ENCODE data around the gene OBSL1. TPM values are rescaled to one million over a fixed set of nuclear protein-coding genes. Genes with fewer than 3 reads are reported as not detected.
A peak's percentile ranks its signal among the peaks of the same experiment; 100 is the strongest.

OBSL1 gene
- total RNA-seq, 6 donors from 2014 or later = 38.2 to 303 (median 67.4) TPM

DNA sequence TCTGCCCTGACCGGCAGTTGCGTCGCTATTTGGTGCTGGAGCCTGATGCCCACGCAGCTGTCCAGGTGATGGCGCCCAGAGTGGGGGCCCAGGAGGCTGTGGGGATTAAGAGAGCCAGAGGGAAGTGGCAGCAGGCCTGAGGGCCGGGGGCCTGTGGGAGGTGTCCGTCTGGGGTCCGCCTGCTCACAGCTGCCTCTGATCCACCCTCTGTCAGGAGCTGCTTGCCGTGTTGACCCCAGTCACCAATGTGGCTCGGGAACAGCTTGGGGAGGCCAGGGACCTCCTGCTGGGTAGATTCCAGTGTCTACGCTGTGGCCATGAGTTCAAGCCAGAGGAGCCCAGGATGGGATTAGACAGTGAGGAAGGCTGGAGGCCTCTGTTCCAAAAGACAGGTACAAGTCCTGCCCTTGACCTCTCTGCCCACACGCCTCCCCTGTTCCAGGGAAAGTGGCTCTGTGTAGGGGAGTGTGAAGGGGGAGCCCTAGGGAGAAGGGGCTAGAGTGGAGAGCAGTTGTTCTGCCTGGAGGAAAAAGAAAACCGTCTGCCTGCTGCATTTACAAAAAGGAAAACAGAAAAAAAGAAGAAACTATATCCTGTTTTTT lies 37.9 kb upstream of the OBSL1 start:
- Histone ChIP-seq H3K27me3 (no peaks in the 10 kb centered on the region), H3K4me3 (no peak overlapping the region), H3K9me3 (no peaks in the 10 kb centered on the region), H3K36me3 (peaks cover 0 to 79% (median 58%) of the 10 kb centered on the region in 4 donors), H3K27ac (peak overlapping the region in 1 of 4 donors; percentile 15), H3K4me1 (no peaks in the 10 kb centered on the region)
- no peak for ATAC-seq (ENCODE audit: low FRiP score in 2 of 2)
- 88 to 91% methylated on average over 8 to 13 of the region's 13 CpGs for WGBS, 2 donors
- DNase-seq = peak in 1 of 2 donors; percentile 67
- TF ChIP-seq EP300 (IDR thresholded peaks at IDR 0.05) = no peak
- TF ChIP-seq, protein P1, sequence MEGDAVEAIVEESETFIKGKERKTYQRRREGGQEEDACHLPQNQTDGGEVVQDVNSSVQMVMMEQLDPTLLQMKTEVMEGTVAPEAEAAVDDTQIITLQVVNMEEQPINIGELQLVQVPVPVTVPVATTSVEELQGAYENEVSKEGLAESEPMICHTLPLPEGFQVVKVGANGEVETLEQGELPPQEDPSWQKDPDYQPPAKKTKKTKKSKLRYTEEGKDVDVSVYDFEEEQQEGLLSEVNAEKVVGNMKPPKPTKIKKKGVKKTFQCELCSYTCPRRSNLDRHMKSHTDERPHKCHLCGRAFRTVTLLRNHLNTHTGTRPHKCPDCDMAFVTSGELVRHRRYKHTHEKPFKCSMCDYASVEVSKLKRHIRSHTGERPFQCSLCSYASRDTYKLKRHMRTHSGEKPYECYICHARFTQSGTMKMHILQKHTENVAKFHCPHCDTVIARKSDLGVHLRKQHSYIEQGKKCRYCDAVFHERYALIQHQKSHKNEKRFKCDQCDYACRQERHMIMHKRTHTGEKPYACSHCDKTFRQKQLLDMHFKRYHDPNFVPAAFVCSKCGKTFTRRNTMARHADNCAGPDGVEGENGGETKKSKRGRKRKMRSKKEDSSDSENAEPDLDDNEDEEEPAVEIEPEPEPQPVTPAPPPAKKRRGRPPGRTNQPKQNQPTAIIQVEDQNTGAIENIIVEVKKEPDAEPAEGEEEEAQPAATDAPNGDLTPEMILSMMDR (IDR thresholded peaks at IDR 0.05) = no peak
- no peak for TF ChIP-seq POLR2A (IDR thresholded peaks at IDR 0.05)
- no peak for TF ChIP-seq POLR2AphosphoS5 (IDR thresholded peaks at IDR 0.05)

DNA sequence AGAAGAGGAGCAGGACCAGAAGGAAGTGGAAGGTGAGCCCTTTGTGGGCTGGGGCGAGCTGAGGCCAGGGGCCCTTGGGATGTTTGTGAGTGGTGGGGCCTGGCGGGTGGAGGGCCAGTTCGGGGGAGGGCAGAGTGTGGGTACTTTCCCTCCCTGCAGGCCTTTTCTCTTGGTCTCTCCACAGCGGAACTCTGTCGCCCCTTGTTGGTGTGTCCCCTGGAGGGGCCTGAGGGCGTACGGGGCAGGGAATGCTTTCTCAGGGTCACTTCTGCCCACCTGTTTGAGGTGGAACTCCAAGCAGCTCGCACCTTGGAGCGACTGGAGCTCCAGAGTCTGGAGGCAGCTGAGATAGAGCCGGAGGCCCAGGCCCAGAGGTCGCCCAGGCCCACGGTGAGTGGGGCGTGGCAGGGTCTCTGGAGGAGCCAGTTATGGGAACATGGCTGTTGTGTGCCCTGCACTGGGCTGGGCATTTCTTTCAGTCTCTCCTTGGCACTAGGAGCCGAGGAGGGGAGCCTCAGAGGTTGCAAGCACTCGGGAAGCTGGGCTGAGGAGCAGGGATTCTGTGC lies 37.1 kb upstream of the OBSL1 start:
- Histone ChIP-seq H3K27ac (no peak overlapping the region), H3K4me3 (no peak overlapping the region), H3K9me3 (no peaks in the 10 kb centered on the region), H3K36me3 (peaks cover 0 to 79% (median 58%) of the 10 kb centered on the region in 4 donors), H3K4me1 (no peaks in the 10 kb centered on the region), H3K27me3 (no peaks in the 10 kb centered on the region)
- TF ChIP-seq EP300 (IDR thresholded peaks at IDR 0.05) = no peak
- TF ChIP-seq, protein P1 (IDR thresholded peaks at IDR 0.05) = no peak
- TF ChIP-seq POLR2A (IDR thresholded peaks at IDR 0.05) = no peak
- TF ChIP-seq POLR2AphosphoS5 (IDR thresholded peaks at IDR 0.05) = no peak
- DNase-seq (peak in 1 of 2 donors; percentile 58), ATAC-seq (ENCODE audit: low FRiP score in 2 of 2) (no peak)
- 83 to 90% methylated on average over 4 to 14 of the region's 15 CpGs for WGBS, 2 donors

DNA sequence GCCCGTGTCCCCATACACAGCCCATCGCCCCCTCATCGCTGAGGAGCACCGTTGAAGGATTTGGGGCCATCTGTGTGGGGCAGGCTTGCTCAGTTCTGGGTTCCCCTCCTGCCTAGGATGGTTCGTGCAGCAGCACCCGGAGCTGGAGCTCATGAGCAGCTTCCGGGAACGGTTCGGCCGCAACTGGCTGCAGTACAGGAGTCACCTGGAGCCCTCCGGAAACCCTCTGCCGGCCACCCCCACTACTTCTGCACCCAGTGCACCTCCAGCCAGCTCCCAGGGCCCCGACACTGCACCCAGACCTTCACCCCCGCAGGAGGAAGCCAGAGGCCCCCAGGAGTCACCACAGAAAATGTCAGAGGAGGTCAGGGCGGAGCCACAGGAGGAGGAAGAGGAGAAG lies 36.6 kb upstream of the OBSL1 start:
- Histone ChIP-seq H3K9me3 (no peaks in the 10 kb centered on the region), H3K4me3 (no peak overlapping the region), H3K27me3 (no peaks in the 10 kb centered on the region), H3K36me3 (peaks cover 0 to 83% (median 59%) of the 10 kb centered on the region in 4 donors), H3K4me1 (no peaks in the 10 kb centered on the region), H3K27ac (no peak overlapping the region)
- TF ChIP-seq POLR2A (IDR thresholded peaks at IDR 0.05) = no peak
- TF ChIP-seq POLR2AphosphoS5 (IDR thresholded peaks at IDR 0.05) = no peak
- WGBS, 2 donors = 69 to 97% methylated on average over 5 to 15 of the region's 15 CpGs
- DNase-seq = peak in 1 of 2 donors; percentile 62
- no peak for ATAC-seq (ENCODE audit: low FRiP score in 2 of 2)

DNA sequence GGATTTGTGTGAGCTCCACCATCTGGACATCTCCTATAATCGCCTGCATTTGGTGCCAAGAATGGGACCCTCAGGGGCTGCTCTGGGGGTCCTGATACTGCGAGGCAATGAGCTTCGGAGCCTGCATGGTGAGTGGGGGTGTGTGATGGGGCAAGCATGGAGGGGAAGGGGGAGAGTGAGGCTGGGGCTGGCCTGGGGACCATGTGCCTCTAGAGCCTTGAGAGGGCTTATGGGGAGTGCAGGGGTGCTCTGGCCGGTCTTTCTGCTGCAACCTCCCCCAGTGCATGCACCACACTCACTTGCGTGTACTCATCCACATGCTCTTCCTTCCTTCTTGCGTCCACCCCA lies 34.2 kb upstream of the OBSL1 start:
- WGBS, 2 donors = 92 to 96% methylated on average over 6 of the region's 6 CpGs
- DNase-seq = no peak

DNA sequence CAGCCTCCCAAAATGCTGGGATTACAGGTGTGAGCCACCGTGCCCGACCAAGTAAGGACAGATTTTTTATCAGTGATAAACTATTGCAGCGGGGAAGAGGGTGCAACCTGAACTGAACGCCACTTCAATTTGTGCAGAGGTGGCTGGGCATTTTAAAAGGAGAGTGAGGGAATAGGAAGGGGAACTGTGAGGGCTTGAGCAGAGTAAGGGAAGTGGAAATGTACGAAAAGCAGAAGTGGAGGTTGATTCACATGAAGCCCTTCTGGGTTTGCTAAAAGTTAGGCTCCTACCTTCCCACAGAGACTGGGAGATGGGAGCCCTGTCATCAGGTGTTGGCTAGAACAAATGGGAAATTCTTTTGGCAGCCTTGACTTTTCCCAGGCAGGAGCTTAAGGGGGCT lies 32.4 kb upstream of the OBSL1 start:
- TF ChIP-seq, protein P1 (IDR thresholded peaks at IDR 0.05) = no peak
- TF ChIP-seq POLR2AphosphoS5 (IDR thresholded peaks at IDR 0.05) = no peak
- no peak for TF ChIP-seq EP300 (IDR thresholded peaks at IDR 0.05)
- TF ChIP-seq POLR2A (IDR thresholded peaks at IDR 0.05) = no peak
- 53 to 74% methylated on average over 5 of the region's 5 CpGs for WGBS, 2 donors
- peak in 1 of 2 donors; percentile 51 for ATAC-seq (ENCODE audit: low FRiP score in 2 of 2)
- H3K4me1 ChIP-seq = peaks cover 0 to 4% (median under 1%) of the 10 kb centered on the region in 4 donors
- H3K4me3 ChIP-seq = no peak overlapping the region
- no peak for DNase-seq
- no peaks in the 10 kb centered on the region for H3K9me3 ChIP-seq
- H3K36me3 ChIP-seq = peaks cover 9 to 70% (median 57%) of the 10 kb centered on the region in 4 donors
- H3K27ac ChIP-seq = no peak overlapping the region
- H3K27me3 ChIP-seq = no peaks in the 10 kb centered on the region

More for the DNA sequence above, 34.2 kb upstream of the OBSL1 start:
- ATAC-seq (ENCODE audit: low FRiP score in 2 of 2) = no peak
- TF ChIP-seq EP300 (IDR thresholded peaks at IDR 0.05) = no peak
- TF ChIP-seq, protein P1 (IDR thresholded peaks at IDR 0.05) = no peak
- no peaks in the 10 kb centered on the region for H3K27me3 ChIP-seq
- no peaks in the 10 kb centered on the region for H3K4me1 ChIP-seq
- no peaks in the 10 kb centered on the region for H3K9me3 ChIP-seq
- H3K36me3 ChIP-seq = peaks cover 9 to 83% (median 64%) of the 10 kb centered on the region in 4 donors
- H3K27ac ChIP-seq = no peak overlapping the region
- no peak overlapping the region for H3K4me3 ChIP-seq

Measured in upper lobe of left lung (tissue), 6 donors.